IMR-90 (cell line): ENCODE data around the gene C7orf57. TPM values are rescaled to one million over a fixed set of nuclear protein-coding genes. Genes with fewer than 3 reads are reported as not detected.

Experiments
- ATAC-seq: fragments of 200-7000 bp; cut with Tn5 transposase; 2 replicates; pipeline ENCODE4 v1.9.1; 2020; ENCODE audit warnings: low read depth, mild to moderate bottlenecking, moderate library complexity
- BruUV-seq: library from RNA; stranded (reverse); fragments of 400-500 nt; replicated peaks from 2 replicates; lab custom pipeline; 2021; lab: Mats Ljungman, UMichigan
- CTCF ChIA-PET: fragments of 300-600 bp; formaldehyde crosslinking; extraction: SDS; loops from one replicate; lab custom pipeline; 2021; ENCODE audit warnings: antibody characterized with exemption; lab: Yijun Ruan, JAX
- POLR2A ChIA-PET: fragments of 300-600 bp; sonication (Branson Sonifier 250); formaldehyde crosslinking; loops from one replicate; lab custom pipeline; 2022; ENCODE audit warnings: antibody characterized with exemption; ENCODE audit not compliant: unreplicated experiment; lab: Charles Lee
- DNase-seq: peaks from one replicate; pipeline ENCODE4 v3.0.0; 2013
- H2AFZ ChIP-seq: replicated peaks from 2 replicates; pipeline ENCODE3; 2013; ENCODE audit warnings: low read length, mild to moderate bottlenecking; ENCODE audit not compliant: poor library complexity
- H2AK5ac ChIP-seq: 2 replicates; pipeline ENCODE4 v1.6.1; 2013; ENCODE audit warnings: low read depth, low read length, inconsistent platforms
- H2AK9ac ChIP-seq: replicated peaks from 2 replicates; pipeline ENCODE3; 2013; ENCODE audit warnings: mild to moderate bottlenecking, low read depth, low read length, moderate library complexity; ENCODE audit not compliant: poor library complexity
- H2BK120ac ChIP-seq: 2 replicates; pipeline ENCODE4 v1.6.1; 2013; ENCODE audit warnings: low read depth, low read length, inconsistent platforms
- H2BK15ac ChIP-seq: 3 replicates; pipeline ENCODE4 v1.6.1; 2013; ENCODE audit warnings: low read depth, low read length, inconsistent platforms
- H2BK20ac ChIP-seq: 2 replicates; pipeline ENCODE4 v1.6.1; 2013; ENCODE audit warnings: low read depth, mild to moderate bottlenecking, inconsistent platforms, low read length, moderate library complexity
- H2BK5ac ChIP-seq: 2 replicates; pipeline ENCODE4 v1.6.1; 2013; ENCODE audit warnings: mild to moderate bottlenecking, low read depth, low read length, inconsistent platforms; ENCODE audit not compliant: poor library complexity, severe bottlenecking
- H3K14ac ChIP-seq: replicated peaks from 2 replicates; pipeline ENCODE4 v1.6.1; 2013; ENCODE audit warnings: low read depth, low read length, inconsistent platforms
- H3K18ac ChIP-seq: 2 replicates; pipeline ENCODE4 v1.6.1; 2013; ENCODE audit warnings: low read depth, low read length, control low read depth
- H3K23ac ChIP-seq: 2 replicates; pipeline ENCODE4 v1.6.1; 2013; ENCODE audit warnings: low read depth, low read length, inconsistent platforms
- H3K27ac ChIP-seq: 2 replicates; pipeline ENCODE4 v1.5.1; 2013; ENCODE audit warnings: mild to moderate bottlenecking, control low read depth, low read length; ENCODE audit not compliant: insufficient read depth
- H3K27me3 ChIP-seq: 2 replicates; pipeline ENCODE4 v1.6.1; 2013; ENCODE audit warnings: low read length; ENCODE audit not compliant: control insufficient read depth, insufficient read depth
- H3K36me3 ChIP-seq: 2 replicates; pipeline ENCODE4 v1.6.1; 2013; ENCODE audit warnings: low read length, mixed read lengths; ENCODE audit not compliant: control insufficient read depth, insufficient read depth
- H3K4ac ChIP-seq: 2 replicates; pipeline ENCODE4 v1.6.1; 2013; ENCODE audit warnings: low read depth, low read length, inconsistent platforms
- H3K4me1 ChIP-seq: 2 replicates; pipeline ENCODE4 v1.6.1; 2013; ENCODE audit warnings: low read length, mixed read lengths; ENCODE audit not compliant: control insufficient read depth, insufficient read depth
- H3K4me2 ChIP-seq: 2 replicates; pipeline ENCODE4 v1.6.1; 2013; ENCODE audit warnings: low read depth, mild to moderate bottlenecking, control low read depth, low read length, moderate library complexity
- H3K4me3 ChIP-seq: 2 replicates; pipeline ENCODE4 v1.5.1; 2013; ENCODE audit warnings: low read depth, mild to moderate bottlenecking, control low read depth, low read length, moderate library complexity; ENCODE audit not compliant: insufficient read depth
- H3K56ac ChIP-seq: 2 replicates; pipeline ENCODE4 v1.6.1; 2013; ENCODE audit warnings: low read length, inconsistent platforms; ENCODE audit not compliant: insufficient read depth; ENCODE audit errors: extremely low read depth
- H3K79me1 ChIP-seq, 2 experiments: 2 replicates each; pipeline ENCODE4 v1.6.1; 2013; ENCODE audit warnings: low read length in 2 of 2, inconsistent platforms in 1 of 2, low read depth in 1 of 2
- H3K9ac ChIP-seq: 2 replicates; pipeline ENCODE4 v1.6.1; 2013; ENCODE audit warnings: low read depth, low read length, control low read depth
- H3K9me1 ChIP-seq: 2 replicates; pipeline ENCODE4 v1.6.1; 2013; ENCODE audit warnings: low read length, inconsistent platforms; ENCODE audit not compliant: insufficient read depth
- H3K9me3 ChIP-seq: 2 replicates; pipeline ENCODE4 v1.6.1; 2013; ENCODE audit warnings: low read length; ENCODE audit not compliant: control insufficient read depth, insufficient read depth
- H4K20me1 ChIP-seq: 2 replicates; pipeline ENCODE4 v1.6.1; 2013; ENCODE audit warnings: low read length, inconsistent platforms; ENCODE audit not compliant: insufficient read depth
- H4K5ac ChIP-seq: 2 replicates; pipeline ENCODE4 v1.6.1; 2013; ENCODE audit warnings: mild to moderate bottlenecking, low read depth, low read length, control low read depth
- H4K8ac ChIP-seq, 2 experiments: 2 replicates each; pipeline ENCODE4 v1.6.1; 2013; ENCODE audit warnings: low read depth in 2 of 2, low read length in 2 of 2, control low read depth in 1 of 2, inconsistent platforms in 1 of 2
- H4K91ac ChIP-seq: 2 replicates; pipeline ENCODE4 v1.6.1; 2013; ENCODE audit warnings: low read depth, low read length, inconsistent platforms; ENCODE audit not compliant: insufficient read depth
- BHLHE40 ChIP-seq: fragments of 150-350 bp; IDR thresholded peaks from 2 replicates; pipeline ENCODE4 v1.6.1; 2016; ENCODE audit warnings: mild to moderate bottlenecking, low read depth, low read length
- CEBPB ChIP-seq: IDR thresholded peaks from 2 replicates; pipeline ENCODE4 v1.6.1; 2012; ENCODE audit warnings: low read depth, low read length, improper control_type of control experiment
- CHD1 ChIP-seq: IDR thresholded peaks from 2 replicates; pipeline ENCODE4 v1.6.1; 2012; ENCODE audit warnings: low read depth, low read length, improper control_type of control experiment
- CTCF ChIP-seq: conservative IDR thresholded peaks from 2 replicates; pipeline ENCODE4 v1.5.1; 2012; ENCODE audit warnings: mild to moderate bottlenecking, low read depth, low read length, improper control_type of control experiment
- ELK1 ChIP-seq: fragments of 150-350 bp; IDR thresholded peaks from 2 replicates; pipeline ENCODE4 v1.6.1; 2016; ENCODE audit warnings: low read depth, mild to moderate bottlenecking, low read length, moderate library complexity, borderline replicate concordance
- FOS ChIP-seq: fragments of 150-350 bp; IDR thresholded peaks from 2 replicates; pipeline ENCODE4 v1.6.1; 2016; ENCODE audit warnings: low read depth, low read length
- MAFK ChIP-seq: IDR thresholded peaks from 2 replicates; pipeline ENCODE4 v1.6.1; 2012; ENCODE audit warnings: low read depth, low read length, improper control_type of control experiment
- MAZ ChIP-seq: IDR thresholded peaks from 2 replicates; pipeline ENCODE4 v1.6.1; 2012; ENCODE audit warnings: low read depth, mild to moderate bottlenecking, low read length, improper control_type of control experiment, moderate library complexity, borderline replicate concordance
- MXI1 ChIP-seq: IDR thresholded peaks from 2 replicates; pipeline ENCODE4 v1.6.1; 2012; ENCODE audit warnings: low read depth, mild to moderate bottlenecking, low read length, moderate library complexity, borderline replicate concordance
- NFE2L2 ChIP-seq: fragments of 150-350 bp; IDR thresholded peaks from 2 replicates; pipeline ENCODE4 v1.6.1; 2016; ENCODE audit warnings: low read depth, mild to moderate bottlenecking, low read length
- POLR2A ChIP-seq: IDR thresholded peaks from 2 replicates; pipeline ENCODE4 v1.6.1; 2012; ENCODE audit warnings: mild to moderate bottlenecking, low read depth, low read length
- RAD21 ChIP-seq: IDR thresholded peaks from 2 replicates; pipeline ENCODE4 v1.6.1; 2012; ENCODE audit warnings: low read length, improper control_type of control experiment
- RCOR1 ChIP-seq: IDR thresholded peaks from 2 replicates; pipeline ENCODE4 v1.6.1; 2012; ENCODE audit warnings: mild to moderate bottlenecking, low read length, improper control_type of control experiment; ENCODE audit not compliant: insufficient replicate concordance
- RFX5 ChIP-seq: IDR thresholded peaks from 2 replicates; pipeline ENCODE4 v1.8.0; 2012; ENCODE audit warnings: low read depth, mild to moderate bottlenecking, low read length, moderate library complexity
- SMC3 ChIP-seq: fragments of 150-350 bp; IDR thresholded peaks from 2 replicates; pipeline ENCODE4 v1.6.1; 2016; ENCODE audit warnings: low read depth, mild to moderate bottlenecking, antibody characterized with exemption, low read length, moderate library complexity
- USF2 ChIP-seq: fragments of 150-350 bp; IDR thresholded peaks from 2 replicates; pipeline ENCODE4 v1.6.1; 2017; ENCODE audit warnings: mild to moderate bottlenecking, antibody characterized with exemption, low read length, low read depth
- WGBS, 2 experiments: methylation state at CpG; one replicate each; pipeline versions ENCODE4 v1.1.5 to v1.1.7; 2013; ENCODE audit warnings: missing lambda C conversion rate in 2 of 2; ENCODE audit not compliant: insufficient read length in 1 of 2; ENCODE audit errors: extremely low coverage in 2 of 2; 5-methylcytosine and 5-hydroxymethylcytosine counted together
- dilution Hi-C: fragments of 300-500 bp; cut with HindIII; formaldehyde crosslinking; loops from one replicate; pipeline ENCODE4 v1.14.3; 2018; ENCODE audit warnings: low sequenced_read_pairs; ENCODE audit not compliant: unreplicated experiment
- in situ Hi-C: fragments of 300-500 bp; cut with MboI; formaldehyde crosslinking; loops from 3 replicates; pipeline ENCODE4 v1.14.3; 2019; ENCODE audit warnings: low sequenced_read_pairs, inconsistent platforms, mixed read lengths
- intact Hi-C: fragments of 100-400 bp; cut with micrococcal nuclease; formaldehyde crosslinking; loops from 2 replicates; pipeline ENCODE4 v1.10.0; 2022
- polyA plus RNA-seq, 3 experiments: library from polyadenylated mRNA; depleted of rRNA; stranded (reverse); fragments of >200 nt; gene quantifications; 2 replicates each; pipeline ENCODE4 v1.2.3, GENCODE V29; 2012; ENCODE audit warnings: low replicate concordance in 1 of 3
- total RNA-seq: library from RNA; depleted of rRNA; stranded (reverse); fragments of >200 nt; gene quantifications from 2 replicates; pipeline ENCODE4 v1.2.3, GENCODE V29; 2012

The C7orf57 gene
- total and polyA plus RNA-seq, 2 of the 4 experiments (the other 2 are of a cell fraction): not detected

- peaks cover 2% of the 10 kb centered on the region; the same call in 1 of the 2 replicates for H3K27me3 ChIP-seq
- H4K8ac ChIP-seq: no peak overlapping the region
- BruUV-seq: no TSS peak
- ATAC-seq (no peak), DNase-seq (no peak)
- CTCF ChIA-PET: no interaction called here
- no peak overlapping the region for H4K5ac ChIP-seq
- no peak overlapping the region for H3K23ac ChIP-seq
- intact Hi-C loops (no loop called here), in situ Hi-C loops (no loop called here), dilution Hi-C loops (no loop called here)
- no peak overlapping the region for H3K27ac ChIP-seq
- no peak overlapping the region for H2AFZ ChIP-seq
- H3K9me1 ChIP-seq: no peaks in the 10 kb centered on the region; the same call in 1 of the 2 replicates
- no peaks in the 10 kb centered on the region for H3K9me3 ChIP-seq
- no peak overlapping the region for H3K18ac ChIP-seq
- H3K4me2 ChIP-seq: no peak overlapping the region
- H3K56ac ChIP-seq: no peak overlapping the region
- no peak overlapping the region for H2BK5ac ChIP-seq
- no peak overlapping the region for H2AK9ac ChIP-seq
- no peak for TF ChIP-seq MAFK
- TF ChIP-seq ELK1: no peak
- no peak for TF ChIP-seq CEBPB
- TF ChIP-seq SMC3: no peak
- no peak for TF ChIP-seq USF2
- no peak for TF ChIP-seq FOS
- no peak for TF ChIP-seq RCOR1
- no peak for TF ChIP-seq NFE2L2
- TF ChIP-seq CTCF: no peak
- no peak for TF ChIP-seq BHLHE40
- no peak for TF ChIP-seq RAD21
- no peak for TF ChIP-seq POLR2A
- TF ChIP-seq MXI1: no peak
- TF ChIP-seq CHD1: no peak
- TF ChIP-seq RFX5: no peak
- TF ChIP-seq MAZ: no peak
- no peak overlapping the region for H2BK20ac ChIP-seq
- no peak overlapping the region for H2AK5ac ChIP-seq
- H3K9ac ChIP-seq: no peak overlapping the region
- H4K91ac ChIP-seq: no peak overlapping the region
- no peaks in the 10 kb centered on the region for H3K79me1 ChIP-seq
- no peak overlapping the region for H3K4me3 ChIP-seq
- no peak overlapping the region for H2BK15ac ChIP-seq
- H3K4ac ChIP-seq: no peak overlapping the region
- H3K14ac ChIP-seq: no peak overlapping the region
- peaks cover 3% of the 10 kb centered on the region for H3K4me1 ChIP-seq
- H2BK120ac ChIP-seq: no peak overlapping the region
- 67% methylated on average over 7 of the region's 9 CpGs; no CpG with 5 or more reads in 1 of the 2 experiments for WGBS, 2 experiments
- H4K20me1 ChIP-seq: no peaks in the 10 kb centered on the region
- no peaks in the 10 kb centered on the region for H3K36me3 ChIP-seq
- POLR2A ChIA-PET: no interaction called here
These were observed 9.9 kb downstream of the C7orf57 start for GRCh38 chr7:48045195-48045765.
